Osteocyte (in vitro differentiated cells): ENCODE data around the gene TCHP. TPM values are rescaled to one million over a fixed set of nuclear protein-coding genes. Genes with fewer than 3 reads are reported as not detected.

Experiments
- DNase-seq: peaks from one replicate; pipeline ENCODE4 v3.0.0; 2021; ENCODE audit warnings: mixed read lengths; ENCODE audit not compliant: unreplicated experiment; ENCODE audit errors: extremely low spot score
- H3K27ac Mint-ChIP-seq: one replicate; pipeline ENCODE4 v1.8.0; 2021; ENCODE audit warnings: mild to moderate bottlenecking, mixed read lengths; ENCODE audit not compliant: unreplicated experiment
- H3K27me3 Mint-ChIP-seq: one replicate; pipeline ENCODE4 v1.8.0; 2021; ENCODE audit warnings: mixed read lengths; ENCODE audit not compliant: unreplicated experiment
- H3K36me3 Mint-ChIP-seq: one replicate; pipeline ENCODE4 v1.8.0; 2021; ENCODE audit warnings: mixed read lengths; ENCODE audit not compliant: unreplicated experiment
- H3K4me1 Mint-ChIP-seq: one replicate; pipeline ENCODE4 v1.8.0; 2021; ENCODE audit warnings: mixed read lengths; ENCODE audit not compliant: unreplicated experiment
- H3K4me3 Mint-ChIP-seq: one replicate; pipeline ENCODE4 v1.8.0; 2021; ENCODE audit warnings: mild to moderate bottlenecking, moderate library complexity, mixed read lengths; ENCODE audit not compliant: unreplicated experiment
- H3K9me3 Mint-ChIP-seq: one replicate; pipeline ENCODE4 v1.8.0; 2021; ENCODE audit warnings: mixed read lengths; ENCODE audit not compliant: unreplicated experiment
- CTCF ChIP-seq: fragments of 200-600 bp; sonication (generic); IDR thresholded peaks from 2 replicates; pipeline ENCODE4 v1.5.0; 2021; ENCODE audit warnings: antibody characterized with exemption, mild to moderate bottlenecking, moderate library complexity
- total RNA-seq: library from RNA; stranded (reverse); gene quantifications from 2 replicates; pipeline ENCODE4 v1.2.1, GENCODE V29; 2021

Gene TCHP
- total RNA-seq, 1 donor from 2014 or later = 14.4 TPM

- Mint-ChIP-seq H3K27ac (no peak overlapping the region), H3K4me1 (peaks cover 31% of the 10 kb centered on the region), H3K4me3 (no peak overlapping the region), H3K27me3 (no peaks in the 10 kb centered on the region), H3K36me3 (peaks cover 50% of the 10 kb centered on the region), H3K9me3 (no peaks in the 10 kb centered on the region)
- no peak for DNase-seq
- no peak for TF ChIP-seq CTCF
These were observed 53.6 kb downstream of the TCHP start for GRCh38 chr12:109953656-109954055.

DNA sequence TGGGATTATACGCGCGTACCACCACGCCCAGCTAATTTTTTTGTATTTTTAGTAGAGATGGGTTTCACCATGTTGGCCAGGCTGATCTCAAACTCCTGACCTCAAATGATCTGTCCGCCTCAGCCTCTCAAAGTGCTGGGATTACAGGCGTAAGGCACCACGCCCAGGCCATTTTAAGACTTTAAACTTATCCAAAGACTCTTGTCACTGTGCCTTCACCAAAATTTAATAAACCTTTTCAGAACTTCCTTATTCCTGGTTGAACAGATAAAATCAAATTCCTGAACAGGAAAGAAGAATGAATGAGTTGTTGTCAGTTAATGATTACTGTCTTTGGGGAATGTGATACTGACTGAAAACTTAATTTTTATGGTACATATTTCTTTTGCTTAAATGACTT lies 58.3 kb downstream of the TCHP start:
- TF ChIP-seq CTCF = no peak
- DNase-seq = no peak
- H3K4me1 Mint-ChIP-seq = no peaks in the 10 kb centered on the region
- H3K36me3 Mint-ChIP-seq = peaks cover 44% of the 10 kb centered on the region
- H3K9me3 Mint-ChIP-seq = no peaks in the 10 kb centered on the region
- no peaks in the 10 kb centered on the region for H3K27me3 Mint-ChIP-seq
- no peak overlapping the region for H3K27ac Mint-ChIP-seq
- no peak overlapping the region for H3K4me3 Mint-ChIP-seq

GRCh38 chr12:109959411-109960093 lies 59.5 kb downstream of the TCHP start:
- no peak for DNase-seq
- TF ChIP-seq CTCF = no peak
- Mint-ChIP-seq H3K4me3 (no peak overlapping the region), H3K27ac (no peak overlapping the region), H3K36me3 (peaks cover 39% of the 10 kb centered on the region), H3K9me3 (no peaks in the 10 kb centered on the region), H3K4me1 (no peaks in the 10 kb centered on the region), H3K27me3 (no peaks in the 10 kb centered on the region)

GRCh38 chr12:109961201-109961600 lies 61.1 kb downstream of the TCHP start:
- no peak for DNase-seq
- Mint-ChIP-seq H3K27ac (no peak overlapping the region), H3K9me3 (no peaks in the 10 kb centered on the region), H3K36me3 (peaks cover 45% of the 10 kb centered on the region), H3K4me3 (no peak overlapping the region), H3K27me3 (no peaks in the 10 kb centered on the region), H3K4me1 (no peaks in the 10 kb centered on the region)
- TF ChIP-seq CTCF = no peak

DNA sequence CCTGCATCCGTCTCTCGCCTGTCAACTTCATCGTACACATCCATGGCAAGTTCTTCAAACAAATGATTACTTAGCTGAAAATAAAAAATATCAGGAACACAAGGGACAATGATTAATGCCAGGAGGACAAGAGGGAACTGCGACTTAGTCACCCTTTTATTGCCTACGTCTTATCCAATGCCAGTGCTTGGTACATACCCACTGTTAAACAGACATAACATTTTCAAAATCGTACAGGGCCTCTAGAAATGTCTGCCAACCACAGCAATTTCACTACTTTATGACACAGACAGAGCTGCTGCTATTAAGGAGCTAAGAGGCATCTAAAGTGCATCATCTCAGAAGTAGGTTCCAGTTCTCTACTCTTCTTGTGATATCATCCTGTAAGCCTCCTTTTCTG lies 61.5 kb downstream of the TCHP start:
- H3K4me3 Mint-ChIP-seq = no peak overlapping the region
- no peak for TF ChIP-seq CTCF
- no peaks in the 10 kb centered on the region for H3K4me1 Mint-ChIP-seq
- no peaks in the 10 kb centered on the region for H3K9me3 Mint-ChIP-seq
- H3K27ac Mint-ChIP-seq = no peak overlapping the region
- H3K36me3 Mint-ChIP-seq = peaks cover 46% of the 10 kb centered on the region
- no peak for DNase-seq
- H3K27me3 Mint-ChIP-seq = no peaks in the 10 kb centered on the region
